SK-N-SH treated with all-trans-retinoic acid at 6 μM for 48 hours (cell line): ENCODE data around the gene AIG1.

ENCODE experiments used
- CSDC2 ChIP-seq: fragments of 250-450 bp; sonication (Bioruptor Pico); IDR thresholded peaks from 2 replicates; pipeline ENCODE4 v1.5.0; 2020; ENCODE audit warnings: mild to moderate bottlenecking, moderate library complexity
- RARB ChIP-seq: fragments of 250-450 bp; sonication (Bioruptor Pico); IDR thresholded peaks from 2 replicates; pipeline ENCODE4 v1.8.0; 2021; ENCODE audit warnings: mild to moderate bottlenecking, moderate library complexity
- TF ChIP-seq, protein P1 (sequence below): fragments of 250-450 bp; sonication (Bioruptor Pico); IDR thresholded peaks from 2 replicates; pipeline ENCODE4 v1.5.1; 2020; ENCODE audit warnings: low read depth, mild to moderate bottlenecking, moderate library complexity
- TF ChIP-seq, protein P2 (sequence below): fragments of 250-450 bp; sonication (Bioruptor Pico); IDR thresholded peaks from 2 replicates; pipeline ENCODE4 v1.8.0; 2021; ENCODE audit warnings: low read depth, mild to moderate bottlenecking, moderate library complexity, borderline replicate concordance

- TF ChIP-seq, protein P1, sequence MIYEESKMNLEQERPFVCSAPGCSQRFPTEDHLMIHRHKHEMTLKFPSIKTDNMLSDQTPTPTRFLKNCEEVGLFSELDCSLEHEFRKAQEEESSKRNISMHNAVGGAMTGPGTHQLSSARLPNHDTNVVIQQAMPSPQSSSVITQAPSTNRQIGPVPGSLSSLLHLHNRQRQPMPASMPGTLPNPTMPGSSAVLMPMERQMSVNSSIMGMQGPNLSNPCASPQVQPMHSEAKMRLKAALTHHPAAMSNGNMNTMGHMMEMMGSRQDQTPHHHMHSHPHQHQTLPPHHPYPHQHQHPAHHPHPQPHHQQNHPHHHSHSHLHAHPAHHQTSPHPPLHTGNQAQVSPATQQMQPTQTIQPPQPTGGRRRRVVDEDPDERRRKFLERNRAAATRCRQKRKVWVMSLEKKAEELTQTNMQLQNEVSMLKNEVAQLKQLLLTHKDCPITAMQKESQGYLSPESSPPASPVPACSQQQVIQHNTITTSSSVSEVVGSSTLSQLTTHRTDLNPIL (CRISPR knock-in tag): no peak
- TF ChIP-seq RARB (CRISPR knock-in tag) (no peak), CSDC2 (CRISPR knock-in tag) (no peak)
- TF ChIP-seq, protein P2, sequence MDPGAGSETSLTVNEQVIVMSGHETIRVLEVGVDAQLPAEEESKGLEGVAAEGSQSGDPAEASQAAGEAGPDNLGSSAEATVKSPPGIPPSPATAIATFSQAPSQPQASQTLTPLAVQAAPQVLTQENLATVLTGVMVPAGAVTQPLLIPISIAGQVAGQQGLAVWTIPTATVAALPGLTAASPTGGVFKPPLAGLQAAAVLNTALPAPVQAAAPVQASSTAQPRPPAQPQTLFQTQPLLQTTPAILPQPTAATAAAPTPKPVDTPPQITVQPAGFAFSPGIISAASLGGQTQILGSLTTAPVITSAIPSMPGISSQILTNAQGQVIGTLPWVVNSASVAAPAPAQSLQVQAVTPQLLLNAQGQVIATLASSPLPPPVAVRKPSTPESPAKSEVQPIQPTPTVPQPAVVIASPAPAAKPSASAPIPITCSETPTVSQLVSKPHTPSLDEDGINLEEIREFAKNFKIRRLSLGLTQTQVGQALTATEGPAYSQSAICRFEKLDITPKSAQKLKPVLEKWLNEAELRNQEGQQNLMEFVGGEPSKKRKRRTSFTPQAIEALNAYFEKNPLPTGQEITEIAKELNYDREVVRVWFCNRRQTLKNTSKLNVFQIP (CRISPR knock-in tag): no peak
Measured at GRCh38 chr6:143135797-143136561, 75.3 kb downstream of the AIG1 start.
